ENCODE measurements around the gene PDE4B.

DNA sequence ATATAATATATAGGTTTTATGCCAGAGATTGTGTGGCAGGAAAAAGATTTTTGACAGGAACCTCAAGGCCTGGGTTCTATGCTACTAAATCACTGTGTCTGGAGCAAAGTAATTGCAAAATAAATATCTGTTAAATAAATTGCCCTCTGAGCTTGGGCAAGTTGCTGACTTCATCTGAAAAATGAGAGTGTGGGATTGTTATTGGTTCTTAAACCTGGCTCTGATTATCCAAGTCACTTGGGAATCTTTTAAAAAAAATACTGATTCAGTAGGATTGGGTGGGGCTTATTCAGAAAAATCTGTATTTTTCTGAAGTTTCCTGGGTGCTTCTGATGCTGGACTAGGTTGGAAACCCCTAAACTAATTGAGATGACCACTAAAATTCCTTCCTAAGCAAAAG lies 567.1 kb downstream of the PDE4B start:
- TF ChIP-seq, protein P1, sequence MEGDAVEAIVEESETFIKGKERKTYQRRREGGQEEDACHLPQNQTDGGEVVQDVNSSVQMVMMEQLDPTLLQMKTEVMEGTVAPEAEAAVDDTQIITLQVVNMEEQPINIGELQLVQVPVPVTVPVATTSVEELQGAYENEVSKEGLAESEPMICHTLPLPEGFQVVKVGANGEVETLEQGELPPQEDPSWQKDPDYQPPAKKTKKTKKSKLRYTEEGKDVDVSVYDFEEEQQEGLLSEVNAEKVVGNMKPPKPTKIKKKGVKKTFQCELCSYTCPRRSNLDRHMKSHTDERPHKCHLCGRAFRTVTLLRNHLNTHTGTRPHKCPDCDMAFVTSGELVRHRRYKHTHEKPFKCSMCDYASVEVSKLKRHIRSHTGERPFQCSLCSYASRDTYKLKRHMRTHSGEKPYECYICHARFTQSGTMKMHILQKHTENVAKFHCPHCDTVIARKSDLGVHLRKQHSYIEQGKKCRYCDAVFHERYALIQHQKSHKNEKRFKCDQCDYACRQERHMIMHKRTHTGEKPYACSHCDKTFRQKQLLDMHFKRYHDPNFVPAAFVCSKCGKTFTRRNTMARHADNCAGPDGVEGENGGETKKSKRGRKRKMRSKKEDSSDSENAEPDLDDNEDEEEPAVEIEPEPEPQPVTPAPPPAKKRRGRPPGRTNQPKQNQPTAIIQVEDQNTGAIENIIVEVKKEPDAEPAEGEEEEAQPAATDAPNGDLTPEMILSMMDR (IDR thresholded peaks at IDR 0.05), result no peak
- no peak for TF ChIP-seq POLR2A (IDR thresholded peaks at IDR 0.05)

Data from heart left ventricle (tissue), 13 donors.